CD4-positive, alpha-beta T cell treated with Interleukin-1 beta for 1 hour (primary cell): ENCODE measurements around the gene SIGLEC8.
"Not testable (repeated sequence)": the region's sequence is repeated elsewhere in the genome, so short reads cannot be mapped to it uniquely, and the experiment has no call there.

Experiments
- DNase-seq, 2 donors: peaks; one replicate each; pipeline ENCODE4 v3.0.0-alpha.2; 2020 to 2022

SIGLEC8 gene

DNA sequence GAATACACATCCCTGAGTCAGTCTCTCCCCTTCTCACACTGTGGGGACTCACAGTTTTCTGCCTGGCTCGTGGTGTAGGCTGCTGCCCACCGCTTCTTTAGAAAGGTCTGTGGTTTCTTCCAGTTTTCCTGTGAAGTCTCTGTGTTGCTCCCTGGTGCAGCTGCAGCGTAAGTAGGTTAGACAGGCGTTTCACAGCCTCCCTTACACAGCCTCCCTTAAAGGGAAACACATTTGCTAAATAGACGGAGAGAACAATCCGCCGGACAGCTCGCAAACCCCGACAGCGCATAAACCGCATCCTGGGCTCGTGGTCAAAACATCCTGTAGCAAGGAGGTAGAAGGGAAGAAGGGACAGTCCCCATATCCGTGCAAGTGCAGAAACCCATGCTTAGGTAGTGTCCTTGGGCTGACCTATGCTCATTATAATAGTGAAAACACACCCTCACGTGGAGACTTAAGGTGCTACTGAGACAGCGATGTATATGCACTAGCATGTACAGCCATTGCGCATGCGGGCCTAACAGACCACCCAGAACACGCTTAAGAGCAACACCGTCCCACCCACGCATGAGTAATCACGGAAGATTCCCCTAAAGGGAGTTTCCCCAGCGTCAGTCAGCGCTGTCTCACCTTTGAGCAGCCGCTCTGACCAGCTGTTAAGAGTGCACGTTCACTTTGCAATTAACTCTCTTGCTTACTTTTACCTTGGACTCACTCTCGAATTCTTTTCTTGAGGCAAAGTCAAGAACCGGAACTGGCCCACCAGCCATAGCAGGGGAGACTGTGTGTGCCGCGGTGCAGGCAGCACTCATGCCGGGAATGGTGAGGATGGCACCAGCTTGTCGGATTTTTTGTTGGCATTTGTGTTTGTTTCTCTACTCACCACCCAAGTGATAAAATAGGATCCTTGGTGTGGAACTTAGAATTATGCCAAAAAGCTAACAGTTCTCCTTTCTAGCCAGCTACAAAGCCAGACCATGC, 16.6 kb downstream of the SIGLEC8 start:
- peak; percentile 81 to 87 for DNase-seq

DNA sequence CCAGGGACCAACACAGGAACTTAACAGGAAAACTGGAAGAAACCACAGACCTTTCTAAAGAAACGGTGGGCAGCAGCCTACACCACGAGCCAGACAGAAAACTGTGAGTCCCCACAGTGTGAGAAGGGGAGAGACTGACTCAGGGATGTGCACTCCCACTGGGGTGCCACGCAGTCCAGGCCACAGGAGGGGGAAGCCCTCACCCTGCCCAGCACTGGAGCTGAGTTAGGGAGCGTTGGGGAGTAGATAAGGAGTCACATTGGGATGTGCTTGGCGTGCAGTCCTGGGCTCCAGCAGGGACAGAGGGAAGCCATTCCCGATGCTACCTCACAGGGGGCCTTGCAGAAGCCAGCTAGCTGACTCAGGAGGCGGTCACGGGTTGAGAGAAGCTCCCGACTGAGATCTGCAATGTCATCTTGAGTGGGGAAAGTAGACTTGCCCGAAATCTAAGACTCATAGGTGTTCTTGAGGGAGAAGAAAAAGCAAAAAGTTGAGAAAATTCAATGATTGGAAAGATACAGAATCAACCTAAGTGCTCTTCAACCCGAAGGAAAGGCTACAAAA, 17.3 kb downstream of the SIGLEC8 start:
- no peak for DNase-seq

DNA sequence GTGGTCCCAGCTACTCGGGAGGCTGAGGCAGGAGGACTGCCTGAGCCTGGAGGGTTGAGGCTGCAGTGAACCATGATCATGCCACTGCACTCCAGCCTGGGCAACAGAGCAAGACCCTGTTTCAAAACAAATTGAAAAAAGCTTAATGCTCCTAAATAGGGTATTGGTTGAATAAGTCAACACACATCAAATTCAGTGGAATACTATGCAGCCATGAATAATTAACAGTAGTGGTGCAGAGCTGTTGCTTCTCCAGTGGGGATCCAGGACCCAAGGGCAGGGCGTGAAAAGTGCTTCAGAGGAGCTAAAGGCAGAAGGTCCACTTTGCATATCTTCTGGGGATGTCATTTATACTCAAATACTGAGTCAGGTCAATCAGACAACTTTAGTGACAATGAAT, 18.2 kb downstream of the SIGLEC8 start:
- DNase-seq, result no peak

DNA sequence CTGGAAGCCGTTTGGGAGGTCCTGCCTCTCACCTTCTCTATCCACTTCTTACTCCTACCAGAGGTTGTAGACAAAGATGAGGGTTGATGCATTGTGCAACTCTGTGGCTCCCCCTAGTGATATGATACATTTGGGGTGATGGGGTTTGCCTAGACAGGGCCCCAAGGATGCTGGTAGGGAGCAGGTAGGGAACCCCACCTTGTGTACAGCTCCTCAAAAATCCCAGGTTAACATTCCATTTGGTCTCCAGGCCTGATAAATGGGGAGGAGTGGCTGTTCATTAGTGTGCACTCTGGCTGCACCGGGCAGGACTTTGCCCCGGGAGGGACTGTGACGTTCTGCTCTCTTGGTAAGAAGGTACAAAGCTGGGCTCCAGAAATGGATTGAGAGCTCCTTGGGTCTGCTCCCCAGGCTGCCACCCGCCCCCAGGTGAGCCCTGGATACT, 19.2 kb downstream of the SIGLEC8 start:
- DNase-seq, result peak; percentile 45 to 60

DNA sequence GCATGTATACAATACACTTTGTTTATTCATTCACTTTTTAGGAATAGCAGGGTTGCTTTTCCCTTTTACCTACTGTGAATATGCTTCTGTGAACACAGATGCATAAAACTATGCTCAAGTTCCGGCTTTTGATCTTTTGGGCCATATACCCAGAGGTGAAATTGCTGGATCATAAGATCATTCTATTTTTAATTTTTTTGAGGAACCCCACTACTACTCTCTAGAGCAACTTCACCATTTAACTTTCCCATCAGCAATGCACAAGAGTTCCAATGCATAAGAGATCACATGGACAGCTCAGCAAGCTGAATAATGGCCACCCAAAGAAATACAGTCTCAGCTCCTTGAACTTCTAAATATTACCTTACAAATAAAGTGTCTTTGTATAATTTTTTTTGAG, 23.8 kb downstream of the SIGLEC8 start:
- no peak for DNase-seq

DNA sequence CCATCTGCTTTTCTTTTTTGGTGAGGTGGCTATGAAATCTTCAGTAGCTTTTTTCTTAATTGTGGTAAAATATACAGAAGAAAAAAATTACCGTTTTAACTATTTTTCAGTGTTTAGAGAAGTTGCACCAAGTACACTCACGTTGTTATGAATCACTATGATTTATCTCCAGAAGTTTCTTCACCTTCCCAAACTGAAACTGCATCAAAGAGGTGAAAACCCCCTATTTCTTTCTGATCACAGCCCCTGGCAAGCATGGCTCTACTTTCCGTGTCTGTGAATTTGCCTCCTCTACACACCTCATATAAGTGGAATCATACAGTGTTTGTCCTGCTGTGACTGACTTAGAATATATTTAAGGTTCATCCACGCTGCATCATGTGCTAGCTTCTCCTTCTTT, 25.2 kb downstream of the SIGLEC8 start:
- DNase-seq, result no peak

DNA sequence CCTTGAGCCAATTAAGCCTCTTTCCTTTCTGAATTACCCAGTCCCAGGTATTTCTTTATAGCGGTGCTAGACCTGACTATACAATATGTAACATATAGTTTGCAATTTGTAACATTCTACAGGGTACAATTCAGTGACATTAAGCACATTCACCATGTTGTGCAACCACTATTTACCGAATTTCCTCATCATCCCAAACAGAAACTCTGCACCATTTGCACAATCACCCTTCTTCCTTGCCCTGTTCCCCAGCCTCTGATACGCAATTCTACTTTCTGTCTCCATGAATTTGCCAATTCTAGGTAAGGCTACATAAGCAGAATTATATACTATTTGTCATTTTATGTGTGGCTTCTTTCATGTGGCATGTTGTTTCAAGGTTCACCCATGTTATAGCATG, 27.1 kb downstream of the SIGLEC8 start:
- DNase-seq, result no peak

DNA sequence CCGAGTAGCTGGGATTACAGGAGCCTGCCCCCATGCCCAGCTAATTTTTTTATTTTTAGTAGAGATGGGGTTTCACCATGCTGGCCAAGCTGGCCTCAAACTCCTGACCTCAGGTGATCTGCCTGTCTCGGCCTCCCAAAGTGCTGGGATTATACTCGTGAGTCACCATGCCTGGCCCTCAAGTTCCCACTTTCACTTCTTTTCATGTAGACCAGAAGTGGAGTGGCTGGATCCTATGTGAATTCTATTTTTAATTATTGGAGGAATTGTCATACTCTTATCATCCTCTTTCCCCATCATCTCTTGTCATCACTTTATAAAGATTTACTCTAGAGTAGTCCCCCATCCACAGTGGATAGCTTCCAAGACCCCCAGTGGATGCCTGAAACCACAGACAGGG, 28.0 kb downstream of the SIGLEC8 start:
- DNase-seq, result no peak

DNA sequence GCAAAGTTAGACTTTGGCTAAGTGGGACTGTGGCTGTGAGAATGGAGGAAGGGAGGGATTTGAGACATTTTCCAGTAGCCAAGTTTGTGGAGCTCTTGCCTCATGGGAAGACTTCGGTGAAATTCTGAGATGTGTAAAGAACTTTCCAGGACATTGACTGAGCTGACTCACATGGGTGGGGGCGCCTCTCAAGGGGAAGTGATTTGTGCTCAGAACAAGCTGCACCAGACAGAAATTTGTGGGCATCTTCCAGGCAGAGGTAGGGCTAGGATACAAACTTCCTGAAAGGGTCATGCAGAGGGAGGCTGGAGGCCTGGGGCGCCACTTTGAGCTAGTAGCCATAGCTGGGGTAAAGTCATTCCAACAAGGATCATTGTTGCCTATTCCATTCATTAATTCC, 31.1 kb downstream of the SIGLEC8 start:
- peak in 1 of 2 donors; percentile 48 for DNase-seq

DNA sequence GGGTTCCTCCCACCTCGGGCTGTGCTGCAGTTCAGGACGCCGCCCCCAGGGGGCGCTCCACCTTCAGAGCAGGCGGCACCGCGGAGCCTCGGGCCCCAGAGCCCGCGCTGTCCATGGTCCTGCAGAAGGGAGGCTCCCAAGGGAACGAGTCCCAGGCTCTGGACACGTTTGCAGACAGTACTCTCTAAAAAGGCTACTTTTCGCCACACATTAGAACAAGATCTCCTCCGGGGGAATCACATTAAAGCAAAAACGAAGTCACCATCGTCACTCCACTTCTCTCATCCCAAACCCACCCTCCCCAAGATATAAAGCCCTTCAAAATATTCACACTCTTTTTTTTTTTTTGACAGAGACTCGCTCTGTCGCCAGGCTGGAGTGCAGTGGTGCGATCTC, 36.2 kb downstream of the SIGLEC8 start:
- DNase-seq, result peak; percentile 81 to 82

DNA sequence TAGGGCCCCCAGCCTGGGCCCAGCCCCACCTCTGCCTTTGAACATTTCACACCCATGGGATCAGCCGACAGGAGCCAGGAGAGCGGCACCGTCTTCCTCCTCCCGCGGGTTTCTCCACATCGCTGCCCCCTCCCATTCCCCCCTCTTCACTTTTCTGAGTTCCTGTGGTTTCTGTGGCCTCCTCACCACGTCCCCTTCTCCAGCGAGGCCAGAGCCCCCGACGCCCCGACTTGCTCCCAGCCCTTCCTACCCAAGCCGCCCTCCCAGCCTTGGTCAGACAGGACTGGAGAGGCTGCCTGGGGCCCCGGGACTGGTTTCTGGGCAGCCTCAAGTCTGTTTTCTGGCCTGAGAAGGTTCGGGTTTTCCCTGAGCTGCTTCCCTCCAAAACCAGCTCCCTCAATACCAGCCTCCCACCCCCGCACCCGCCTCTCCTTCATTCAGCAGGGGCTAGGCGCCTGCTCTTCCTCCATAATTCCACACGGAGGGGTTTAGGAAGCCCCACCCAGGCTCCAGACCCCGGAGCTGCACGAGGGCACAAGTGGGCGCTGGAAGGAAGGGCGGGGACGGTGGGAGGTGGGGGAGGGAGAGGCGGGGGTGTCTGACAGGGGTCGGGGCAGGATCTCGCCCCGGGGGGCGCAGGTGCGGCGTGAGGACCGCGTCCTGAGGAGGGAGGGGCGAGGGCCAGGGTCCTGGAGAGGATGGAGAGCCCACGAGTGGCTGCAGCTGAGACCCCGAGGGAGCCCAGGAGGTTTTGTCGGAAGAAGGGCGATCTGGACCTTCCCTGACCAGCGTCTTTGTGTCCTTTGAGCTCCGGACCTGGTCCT, 36.8 kb downstream of the SIGLEC8 start:
- DNase-seq, result no peak

DNA sequence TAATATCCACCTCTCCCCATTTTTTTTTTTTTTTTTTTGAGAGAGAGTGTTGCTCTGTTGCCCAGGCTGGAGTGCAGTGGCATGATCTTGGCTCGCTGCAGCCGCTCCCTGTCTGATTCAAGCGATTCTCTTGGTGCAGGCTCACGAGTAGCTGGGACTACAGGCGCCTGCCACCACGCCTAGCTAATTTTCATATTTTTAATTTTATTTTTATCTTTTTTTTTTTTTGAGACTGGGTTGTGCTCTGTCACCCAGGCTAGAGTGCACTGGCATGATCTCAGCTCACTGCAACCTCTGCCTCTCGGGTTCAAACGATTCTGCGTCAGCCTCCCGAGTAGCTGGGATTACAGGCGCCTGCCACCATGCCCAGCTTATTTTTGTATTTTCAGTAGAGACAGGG, 37.7 kb downstream of the SIGLEC8 start:
- not testable (repeated sequence) for DNase-seq

DNA sequence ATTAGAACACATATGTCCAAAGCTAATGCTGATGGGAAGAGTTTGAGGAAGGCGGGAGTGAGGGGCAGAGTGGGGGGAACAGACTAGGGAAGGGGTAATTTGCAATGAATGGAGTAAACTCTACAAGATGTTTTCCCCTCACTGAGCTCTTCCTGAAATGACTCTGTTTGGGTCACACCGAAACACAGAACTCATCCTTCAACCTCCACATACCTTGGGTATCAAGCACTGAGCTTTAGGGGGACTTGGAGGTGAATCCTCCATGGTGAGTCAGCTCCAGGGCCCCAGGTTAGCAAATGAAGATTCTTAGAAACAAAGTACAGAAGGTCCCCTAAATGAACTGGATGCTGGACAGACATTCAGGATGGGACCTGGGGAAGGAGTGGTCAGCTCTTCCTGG, 39.5 kb downstream of the SIGLEC8 start:
- DNase-seq, result no peak

DNA sequence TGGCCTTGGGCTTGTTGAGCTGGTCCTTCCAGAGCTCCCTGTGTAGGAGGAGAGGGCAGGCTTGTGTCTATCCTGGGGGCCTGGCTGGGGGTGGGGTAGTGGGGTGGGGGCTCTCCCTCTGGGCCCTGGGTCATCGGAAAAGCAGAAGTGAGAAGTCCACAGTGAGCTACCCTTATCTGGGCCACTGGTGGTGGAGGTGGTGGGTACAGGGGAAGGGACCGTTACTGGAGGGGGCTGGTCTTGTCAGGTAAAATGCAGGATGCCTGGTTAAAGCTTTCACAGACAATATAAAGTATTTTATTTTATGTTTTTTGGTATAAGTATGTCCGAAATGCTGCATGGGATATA, 40.5 kb downstream of the SIGLEC8 start:
- peak in 1 of 2 donors; percentile 21 for DNase-seq

DNA sequence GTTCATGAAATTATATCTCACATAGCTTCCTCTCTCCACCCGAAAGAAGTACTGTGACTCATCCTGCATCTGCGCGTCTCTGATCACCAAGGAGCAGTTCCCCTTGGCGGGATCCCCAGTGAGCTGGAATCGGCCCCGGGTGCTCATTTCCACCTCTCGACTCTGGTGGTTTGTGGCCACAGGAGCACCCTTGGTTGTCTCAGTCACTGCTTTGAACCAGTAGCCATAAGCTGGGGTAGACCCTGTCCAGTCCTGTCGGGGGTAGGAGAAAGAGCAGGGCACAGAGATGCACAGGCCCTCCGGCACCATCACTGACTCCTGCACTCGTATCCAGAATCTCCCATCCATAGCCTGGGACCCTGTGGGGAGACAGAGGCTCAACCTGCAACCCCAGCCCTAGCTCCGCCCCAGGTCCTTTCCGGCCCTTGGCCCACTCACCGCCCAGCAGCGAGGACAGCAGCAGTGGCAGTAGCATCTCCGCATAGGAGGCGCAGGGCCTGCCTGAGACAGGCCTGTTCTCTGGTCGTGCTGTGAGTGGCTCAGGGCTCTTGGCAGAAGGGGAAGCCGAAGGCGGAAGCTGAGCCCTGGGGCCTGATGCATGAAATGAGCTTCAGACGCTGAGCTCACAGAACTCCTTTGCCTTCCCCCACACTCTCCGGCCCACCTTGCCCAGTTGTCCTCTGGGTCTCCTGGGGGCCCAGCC, 41.0 kb downstream of the SIGLEC8 start, which contains the start of gene SIGLEC10:
Gene SIGLEC10, minus strand, starts transcription at position 536 of the 703 bp plus-strand sequence. Its CDS starts 61 bp downstream, at position 475.
- DNase-seq, result peak in 1 of 2 donors; percentile 74

DNA sequence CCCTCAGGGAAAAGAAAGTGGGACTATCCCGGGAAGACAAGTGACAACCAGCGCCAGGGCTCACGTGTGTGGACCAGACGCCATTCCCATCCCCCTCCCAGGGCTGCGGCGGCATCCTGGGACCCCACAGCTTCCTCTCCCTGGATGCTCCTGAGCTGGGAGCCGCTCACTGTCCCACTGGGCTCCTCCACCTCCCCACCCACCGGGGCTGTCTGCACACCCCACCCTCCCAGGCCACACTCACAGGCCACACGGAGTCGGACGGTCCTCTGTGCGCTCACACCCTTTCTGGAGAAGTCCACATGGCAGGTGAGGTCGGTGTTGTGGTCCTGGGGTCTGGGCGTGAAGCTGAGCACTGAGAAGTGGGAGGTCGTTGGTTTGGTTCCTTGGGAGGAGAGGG, 41.8 kb downstream of the SIGLEC8 start:
- not testable (repeated sequence) for DNase-seq

DNA sequence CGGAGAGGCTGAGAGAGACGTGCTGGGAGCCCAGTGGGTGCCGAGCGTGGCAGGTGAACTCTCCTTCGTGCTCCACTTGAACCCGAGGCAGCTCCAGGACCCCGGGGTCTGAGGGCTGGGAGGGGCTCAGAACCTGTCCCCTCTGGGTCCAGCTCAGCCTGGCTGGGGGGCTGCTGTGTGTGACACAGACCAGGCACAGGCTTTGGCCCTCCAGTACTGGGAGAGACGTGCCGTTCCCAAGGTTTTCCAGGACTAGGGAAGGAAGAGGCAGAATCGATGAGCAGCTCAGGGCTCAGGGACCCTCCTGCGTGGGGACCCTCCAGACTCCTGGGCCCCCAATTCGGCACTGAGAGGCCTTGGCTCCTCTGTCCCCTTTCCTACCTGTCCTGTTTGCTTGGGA, 43.1 kb downstream of the SIGLEC8 start:
- DNase-seq, result no peak

DNA sequence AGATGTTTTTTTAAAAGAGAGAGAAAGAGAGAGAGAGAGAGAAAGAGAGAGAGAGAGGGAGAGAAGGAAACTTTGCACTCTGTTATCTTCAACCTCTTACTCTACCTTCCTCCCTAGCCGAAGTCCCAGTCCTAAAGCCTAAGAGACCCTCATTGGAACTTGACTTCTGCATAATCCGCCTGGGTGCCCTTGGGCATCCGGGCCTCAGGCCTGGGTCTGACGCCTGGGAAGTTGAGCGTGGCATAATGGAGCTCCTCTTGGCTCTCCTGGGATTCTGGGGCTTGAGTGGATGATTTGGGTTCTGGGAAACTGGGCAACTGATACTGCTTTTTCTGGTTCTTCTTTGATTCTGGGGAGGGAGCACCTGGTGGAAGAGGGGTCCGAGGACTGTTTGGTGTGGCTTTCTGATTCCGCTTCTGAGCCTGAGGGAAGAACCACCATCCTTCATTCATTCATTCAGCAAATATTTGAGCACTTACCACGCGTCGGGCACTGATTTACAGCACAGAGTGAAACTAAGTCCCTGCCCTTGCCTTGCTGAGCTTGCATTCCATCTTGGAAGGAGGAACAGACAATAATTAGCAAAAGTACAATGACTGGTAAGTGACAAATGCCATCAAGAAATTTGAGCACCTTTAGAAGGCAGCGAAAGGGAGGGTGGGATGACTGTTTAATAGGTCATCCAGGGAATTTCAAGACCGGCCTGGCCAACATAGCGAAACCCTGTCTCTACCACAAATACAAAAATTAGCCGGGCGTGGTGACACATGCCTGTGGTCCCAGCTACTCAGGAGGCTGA, 47.1 kb downstream of the SIGLEC8 start:
- DNase-seq, result no peak

DNA sequence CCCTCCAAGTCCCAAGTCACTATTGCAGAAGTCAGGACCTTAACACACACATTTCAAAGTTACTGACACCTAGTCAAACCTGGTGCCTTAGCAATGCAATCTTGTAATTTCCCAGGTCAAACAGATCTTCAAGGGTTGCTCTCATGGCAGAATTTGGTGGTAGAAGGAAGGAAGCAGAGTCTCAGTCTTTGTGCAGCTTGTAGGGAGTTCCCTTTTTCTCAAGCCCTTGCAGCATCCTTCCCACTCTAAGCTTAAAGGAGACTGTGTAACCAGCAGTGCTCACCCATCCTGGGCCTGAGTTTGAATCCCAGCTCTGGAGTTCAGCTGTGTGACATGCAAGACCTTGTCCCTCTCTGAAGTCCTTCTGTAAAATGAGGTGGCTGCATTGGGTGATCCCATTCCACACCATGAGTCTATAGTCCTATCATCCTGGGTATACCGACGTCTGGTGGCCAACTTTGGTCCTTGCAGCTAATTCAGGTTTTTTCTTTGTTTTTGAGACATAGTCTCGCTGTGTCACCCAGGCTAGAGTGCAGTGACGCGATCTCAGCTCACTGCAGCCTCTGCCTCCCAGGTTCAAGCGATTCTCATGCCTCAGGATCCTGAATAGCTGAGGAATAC, 50.6 kb downstream of the SIGLEC8 start:
- peak; percentile 45 to 46 for DNase-seq

DNA sequence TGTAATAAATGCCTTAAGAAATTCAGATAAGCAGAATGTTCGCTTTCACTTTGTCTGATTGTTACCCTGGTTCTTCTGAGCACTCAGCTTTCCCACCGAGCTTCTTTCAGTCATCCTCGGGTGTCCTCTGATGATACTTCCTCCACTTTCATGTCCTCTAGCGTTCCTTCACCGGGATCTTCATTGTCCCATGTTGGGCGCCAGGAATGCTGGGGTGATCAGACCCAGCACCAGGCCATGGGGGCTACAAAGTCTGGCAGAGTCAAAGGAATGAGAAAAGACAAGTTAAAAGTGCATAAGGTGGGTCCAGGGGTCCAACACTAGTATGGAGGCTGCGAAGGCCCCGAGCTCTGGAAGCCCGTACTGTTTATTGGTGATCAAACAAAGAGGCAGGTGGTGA, 56.1 kb downstream of the SIGLEC8 start:
- no peak for DNase-seq
